ENCODE measurements around the gene POLR2F. TPM values are rescaled to one million over a fixed set of nuclear protein-coding genes. Genes with fewer than 3 reads are reported as not detected.
A peak's percentile ranks its signal among the peaks of the same experiment; 100 is the strongest.

The POLR2F gene
- total and polyA plus RNA-seq, 9 of the 15 experiments (the other 6 are each of a cell fraction or from before 2014, with no cell fraction given): 98.9 to 410 (median 168) TPM

DNA sequence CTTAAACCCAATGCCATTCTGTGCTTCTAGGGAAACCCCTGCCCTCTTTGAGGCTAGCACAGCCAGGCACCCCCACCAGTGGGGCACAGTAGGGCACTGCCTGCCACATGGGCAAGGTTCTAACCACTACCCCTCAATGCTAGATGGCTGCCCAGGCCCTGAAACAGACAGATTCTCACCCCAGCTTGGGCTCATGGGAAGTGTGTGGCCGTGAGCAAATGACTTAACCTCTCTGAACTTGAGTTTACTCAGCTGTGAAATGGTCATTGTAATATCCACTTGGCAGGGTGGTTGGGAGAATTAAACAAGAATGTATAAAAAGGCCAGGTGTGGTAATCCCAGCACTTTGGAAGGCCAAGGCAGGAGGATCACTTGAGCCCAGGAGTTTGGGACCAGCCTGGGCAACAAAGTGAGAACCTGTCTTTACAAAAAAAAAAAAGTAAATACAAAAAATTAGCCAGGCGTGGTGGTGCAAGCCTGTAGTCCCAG is 22.5 kb upstream of the POLR2F start:
- no peak overlapping the region for H2AFZ ChIP-seq (ENCODE audit: low read depth, low read length)
- no peaks in the 10 kb centered on the region for H3K9me1 ChIP-seq (ENCODE audit: control insufficient read depth, insufficient read depth, low read length)
- H3K36me3 ChIP-seq (ENCODE audit: control insufficient read depth, insufficient read depth, low read length): peaks cover 19% of the 10 kb centered on the region; the same call in 2 of the 3 replicates
- ChIA-PET POLR2A (interaction anchor here (0.7 to 1.2 kb wide), 2 partner anchors 20 to 36 kb away, joined by 3 to 5 read pairs; no protein-coding TSS in a partner anchor), CTCF (ENCODE audit: low intra/inter-chr PET ratio) (interaction anchor here (1.3 kb wide), 1 partner anchor 25 kb away, joined by 3 read pairs; no protein-coding TSS in a partner anchor)
- H3K79me2 ChIP-seq (ENCODE audit: control insufficient read depth, insufficient read depth, low read length): no peaks in the 10 kb centered on the region
- no peaks in the 10 kb centered on the region for H3K9me3 ChIP-seq (replicated peaks; ENCODE audit: control insufficient read depth, insufficient read depth, low read depth, low read length)
- no TSS peak for BruUV-seq (replicated peaks)
- no peak for FAIRE-seq
- H3K4me3 ChIP-seq: no peak overlapping the region
- in situ Hi-C loops (cut with MboI): no loop called here
- 0 out of 4 replicates have a peak overlapping the region, but pooled peaks of 1 of the 2 experiments have one; percentile 52 for H3K9ac ChIP-seq (ENCODE audit: insufficient read depth in 1 of 2, low read depth in 2 of 2, low read length in 2 of 2)
- 100% methylated on average over 1 of the region's 2 CpGs for WGBS (ENCODE audit: insufficient coverage, low coverage, missing lambda C conversion rate)
- DNase-seq (ENCODE audit: extremely low read depth in 1 of 4, low spot score in 3 of 4): no peak
- no peak overlapping the region for H3K4me2 ChIP-seq (ENCODE audit: insufficient read depth, low read length)
- no peak for ATAC-seq
- no peaks in the 10 kb centered on the region for H3K27me3 ChIP-seq (ENCODE audit: control insufficient read depth in 2 of 2, insufficient read depth in 2 of 2, low read length in 2 of 2)
- no peaks in the 10 kb centered on the region for H4K20me1 ChIP-seq (replicated peaks; ENCODE audit: control insufficient read depth, insufficient read depth, low read length)
- intact Hi-C loops (cut with micrococcal nuclease): no loop called here
- TF ChIP-seq, protein P1, sequence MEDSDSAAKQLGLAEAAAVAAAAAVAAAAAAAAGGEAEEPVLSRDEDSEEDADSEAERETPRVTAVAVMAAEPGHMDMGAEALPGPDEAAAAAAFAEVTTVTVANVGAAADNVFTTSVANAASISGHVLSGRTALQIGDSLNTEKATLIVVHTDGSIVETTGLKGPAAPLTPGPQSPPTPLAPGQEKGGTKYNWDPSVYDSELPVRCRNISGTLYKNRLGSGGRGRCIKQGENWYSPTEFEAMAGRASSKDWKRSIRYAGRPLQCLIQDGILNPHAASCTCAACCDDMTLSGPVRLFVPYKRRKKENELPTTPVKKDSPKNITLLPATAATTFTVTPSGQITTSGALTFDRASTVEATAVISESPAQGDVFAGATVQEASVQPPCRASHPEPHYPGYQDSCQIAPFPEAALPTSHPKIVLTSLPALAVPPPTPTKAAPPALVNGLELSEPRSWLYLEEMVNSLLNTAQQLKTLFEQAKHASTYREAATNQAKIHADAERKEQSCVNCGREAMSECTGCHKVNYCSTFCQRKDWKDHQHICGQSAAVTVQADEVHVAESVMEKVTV (CRISPR knock-in tag; IDR thresholded peaks at IDR 0.05): no peak
- TF ChIP-seq SRSF1 (IDR thresholded peaks at IDR 0.05; ENCODE audit: low read depth, low read length) (no peak), TCF7 (IDR thresholded peaks at IDR 0.05; ENCODE audit: borderline replicate concordance) (no peak), SMARCA4 (IDR thresholded peaks at IDR 0.05) (no peak), PURB (CRISPR knock-in tag; IDR thresholded peaks at IDR 0.05; ENCODE audit: low read depth) (no peak), PHTF2 (CRISPR knock-in tag; IDR thresholded peaks at IDR 0.05) (no peak), GABPB2 (CRISPR knock-in tag; conservative IDR thresholded peaks at IDR 0.05) (no peak), HMG20A (CRISPR knock-in tag; conservative IDR thresholded peaks at IDR 0.05) (no peak), RFX5 (IDR thresholded peaks at IDR 0.05; ENCODE audit: low read depth, low read length) (no peak), EHMT2 (IDR thresholded peaks at IDR 0.05) (no peak), SMAD1 (IDR thresholded peaks at IDR 0.05; ENCODE audit: low read depth, low read length, partially characterized antibody) (no peak), PYGO2 (tag; IDR thresholded peaks at IDR 0.05) (no peak), ZNF431 (CRISPR knock-in tag; IDR thresholded peaks at IDR 0.05) (no peak), ZNF644 (tag; IDR thresholded peaks at IDR 0.05; ENCODE audit: low read depth) (no peak), NR1H2 (CRISPR knock-in tag; IDR thresholded peaks at IDR 0.05) (no peak)
- TF ChIP-seq, protein P2, sequence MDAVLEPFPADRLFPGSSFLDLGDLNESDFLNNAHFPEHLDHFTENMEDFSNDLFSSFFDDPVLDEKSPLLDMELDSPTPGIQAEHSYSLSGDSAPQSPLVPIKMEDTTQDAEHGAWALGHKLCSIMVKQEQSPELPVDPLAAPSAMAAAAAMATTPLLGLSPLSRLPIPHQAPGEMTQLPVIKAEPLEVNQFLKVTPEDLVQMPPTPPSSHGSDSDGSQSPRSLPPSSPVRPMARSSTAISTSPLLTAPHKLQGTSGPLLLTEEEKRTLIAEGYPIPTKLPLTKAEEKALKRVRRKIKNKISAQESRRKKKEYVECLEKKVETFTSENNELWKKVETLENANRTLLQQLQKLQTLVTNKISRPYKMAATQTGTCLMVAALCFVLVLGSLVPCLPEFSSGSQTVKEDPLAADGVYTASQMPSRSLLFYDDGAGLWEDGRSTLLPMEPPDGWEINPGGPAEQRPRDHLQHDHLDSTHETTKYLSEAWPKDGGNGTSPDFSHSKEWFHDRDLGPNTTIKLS (IDR thresholded peaks at IDR 0.05; ENCODE audit: borderline replicate concordance, low read depth): no peak
- TF ChIP-seq, protein P3, sequence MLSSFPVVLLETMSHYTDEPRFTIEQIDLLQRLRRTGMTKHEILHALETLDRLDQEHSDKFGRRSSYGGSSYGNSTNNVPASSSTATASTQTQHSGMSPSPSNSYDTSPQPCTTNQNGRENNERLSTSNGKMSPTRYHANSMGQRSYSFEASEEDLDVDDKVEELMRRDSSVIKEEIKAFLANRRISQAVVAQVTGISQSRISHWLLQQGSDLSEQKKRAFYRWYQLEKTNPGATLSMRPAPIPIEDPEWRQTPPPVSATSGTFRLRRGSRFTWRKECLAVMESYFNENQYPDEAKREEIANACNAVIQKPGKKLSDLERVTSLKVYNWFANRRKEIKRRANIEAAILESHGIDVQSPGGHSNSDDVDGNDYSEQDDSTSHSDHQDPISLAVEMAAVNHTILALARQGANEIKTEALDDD (IDR thresholded peaks at IDR 0.05): no peak
- H3K27ac ChIP-seq (ENCODE audit: extremely low read depth, low read depth, low read length): no peak overlapping the region
- H3K4me1 ChIP-seq (replicated peaks in 1 of 2; ENCODE audit: control insufficient read depth in 2 of 2, insufficient read depth in 2 of 2, low read length in 2 of 2): peaks cover 9 to 28% of the 10 kb centered on the region in 2 experiments; a peak in 4 of 5 replicates
